Measurements from ENCODE around the gene SPATA2.
"Not testable (repeated sequence)": the region's sequence is repeated elsewhere in the genome, so short reads cannot be mapped to it uniquely, and the experiment has no call there.

The SPATA2 gene

GRCh38 chr20:49915380-49916145 is at the start of gene SPATA2:
Gene SPATA2 (minus strand): TSS chr20:49915529. CDS start chr20:49908490, 7,039 bp downstream.
- DNase-seq = peak; percentile 95

- no peak for DNase-seq
These were observed 46.1 kb upstream of the SPATA2 start for GRCh38 chr20:49961413-49961812.

- DNase-seq = not testable (repeated sequence)
These were observed 42.0 kb upstream of the SPATA2 start for GRCh38 chr20:49957089-49957938.

GRCh38 chr20:49956689-49957088 is 41.4 kb upstream of the SPATA2 start:
- DNase-seq = no peak

GRCh38 chr20:49955830-49956396 is 40.6 kb upstream of the SPATA2 start:
- not testable (repeated sequence) for DNase-seq

- DNase-seq = no peak
These were observed 39.8 kb upstream of the SPATA2 start for GRCh38 chr20:49955167-49955566.

GRCh38 chr20:49951151-49951550 is 35.8 kb upstream of the SPATA2 start:
- DNase-seq = peak; percentile 50

- DNase-seq = no peak
These were observed 33.6 kb upstream of the SPATA2 start for GRCh38 chr20:49948809-49949507.

GRCh38 chr20:49948178-49948577 is 32.8 kb upstream of the SPATA2 start:
- no peak for DNase-seq

- DNase-seq = no peak
These were observed 30.6 kb upstream of the SPATA2 start for GRCh38 chr20:49945701-49946477.

GRCh38 chr20:49945306-49945700 is 30.0 kb upstream of the SPATA2 start:
- no peak for DNase-seq

- DNase-seq = no peak
These were observed 27.6 kb upstream of the SPATA2 start for GRCh38 chr20:49942942-49943341.

GRCh38 chr20:49942303-49942702 is 27.0 kb upstream of the SPATA2 start:
- DNase-seq = no peak

- no peak for DNase-seq
These were observed 26.1 kb upstream of the SPATA2 start for GRCh38 chr20:49941456-49941855.

- no peak for DNase-seq
These were observed 23.1 kb upstream of the SPATA2 start for GRCh38 chr20:49938173-49939163.

- DNase-seq = no peak
These were observed 21.9 kb upstream of the SPATA2 start for GRCh38 chr20:49937027-49937929.

- DNase-seq = peak; percentile 90
These were observed 21.1 kb upstream of the SPATA2 start, which contains the start of gene RNF114 for GRCh38 chr20:49936153-49937026. Gene RNF114 (plus strand): TSS chr20:49936397. CDS start chr20:49936413, 16 bp downstream.

GRCh38 chr20:49935746-49936152 is 20.4 kb upstream of the SPATA2 start:
- no peak for DNase-seq

- DNase-seq = no peak
These were observed 13.8 kb upstream of the SPATA2 start for GRCh38 chr20:49929142-49929494.
